HEK293T (cell line): ENCODE results near the gene OSBPL2.

Experiments used
- ARNT ChIP-seq: fragments of 450-650 bp; IDR thresholded peaks from 2 replicates; pipeline ENCODE4 v1.6.1; 2017; ENCODE audit warnings: mild to moderate bottlenecking
- BHLHE40 ChIP-seq: fragments of 450-650 bp; IDR thresholded peaks from 2 replicates; pipeline ENCODE4 v1.6.1; 2016; ENCODE audit warnings: mild to moderate bottlenecking, moderate library complexity, borderline replicate concordance
- CTBP1 ChIP-seq: fragments of 450-650 bp; IDR thresholded peaks from 2 replicates; pipeline ENCODE4 v1.6.1; 2016; ENCODE audit warnings: borderline replicate concordance
- ELF4 ChIP-seq: fragments of 450-650 bp; IDR thresholded peaks from 2 replicates; pipeline ENCODE4 v1.6.1; 2017; ENCODE audit warnings: antibody characterized with exemption
- FOXA1 ChIP-seq: fragments of 450-650 bp; IDR thresholded peaks from 2 replicates; pipeline ENCODE4 v1.6.1; 2016; ENCODE audit warnings: mild to moderate bottlenecking
- FOXK2 ChIP-seq: fragments of 450-650 bp; IDR thresholded peaks from 2 replicates; pipeline ENCODE4 v1.6.1; 2016; ENCODE audit warnings: mild to moderate bottlenecking
- FOXM1 ChIP-seq: fragments of 450-650 bp; IDR thresholded peaks from 2 replicates; pipeline ENCODE4 v1.6.1; 2017; ENCODE audit warnings: mild to moderate bottlenecking, borderline replicate concordance
- HDGF ChIP-seq: fragments of 450-650 bp; IDR thresholded peaks from 2 replicates; pipeline ENCODE4 v1.6.1; 2017; ENCODE audit warnings: antibody characterized with exemption, borderline replicate concordance
- L3MBTL2 ChIP-seq: fragments of 450-650 bp; conservative IDR thresholded peaks from 2 replicates; pipeline ENCODE4 v1.6.1; 2016; ENCODE audit warnings: mild to moderate bottlenecking
- NFRKB ChIP-seq: fragments of 450-650 bp; IDR thresholded peaks from 2 replicates; pipeline ENCODE4 v1.6.1; 2016; ENCODE audit warnings: mild to moderate bottlenecking, moderate library complexity
- SP1 ChIP-seq: fragments of 450-650 bp; IDR thresholded peaks from 2 replicates; pipeline ENCODE4 v1.6.1; 2017
- SUZ12 ChIP-seq: fragments of 450-650 bp; IDR thresholded peaks from 2 replicates; pipeline ENCODE4 v1.6.1; 2016; ENCODE audit warnings: mild to moderate bottlenecking
- TARDBP ChIP-seq: fragments of 450-650 bp; IDR thresholded peaks from 2 replicates; pipeline ENCODE4 v1.6.1; 2016
- ZNF384 ChIP-seq: fragments of 450-650 bp; IDR thresholded peaks from 2 replicates; pipeline ENCODE4 v1.6.1; 2016

- TF ChIP-seq HDGF (no peak), TARDBP (no peak), SP1 (no peak), SUZ12 (no peak), FOXM1 (no peak), ARNT (no peak), BHLHE40 (no peak), NFRKB (no peak), ELF4 (no peak), L3MBTL2 (no peak), FOXA1 (no peak), CTBP1 (no peak), ZNF384 (no peak), FOXK2 (no peak)
These were observed 7.6 kb upstream of the OSBPL2 start for GRCh38 chr20:62230696-62231095.
